ENCODE data around the gene AHNAK2.

DNA sequence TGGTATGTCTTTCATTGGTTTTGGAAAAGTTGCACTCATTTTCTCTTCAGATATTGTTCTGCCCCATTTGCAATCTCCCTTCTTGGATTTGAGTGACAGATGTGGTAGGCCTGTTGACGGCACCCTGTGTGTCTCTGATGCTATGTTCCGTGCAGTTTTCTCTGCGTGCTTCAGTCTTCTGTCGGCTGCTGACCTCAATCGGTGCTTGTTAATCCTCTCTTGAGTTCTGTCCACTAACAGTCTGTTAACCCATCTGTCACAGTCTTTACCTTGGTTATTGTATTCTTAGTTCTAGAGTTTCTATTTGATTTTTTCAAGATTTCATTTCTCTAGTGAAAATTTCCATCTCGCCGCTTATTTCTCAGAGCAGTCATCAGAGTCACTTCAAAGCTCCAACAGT, 74.2 kb downstream of the AHNAK2 start:
- TF ChIP-seq, protein P1, sequence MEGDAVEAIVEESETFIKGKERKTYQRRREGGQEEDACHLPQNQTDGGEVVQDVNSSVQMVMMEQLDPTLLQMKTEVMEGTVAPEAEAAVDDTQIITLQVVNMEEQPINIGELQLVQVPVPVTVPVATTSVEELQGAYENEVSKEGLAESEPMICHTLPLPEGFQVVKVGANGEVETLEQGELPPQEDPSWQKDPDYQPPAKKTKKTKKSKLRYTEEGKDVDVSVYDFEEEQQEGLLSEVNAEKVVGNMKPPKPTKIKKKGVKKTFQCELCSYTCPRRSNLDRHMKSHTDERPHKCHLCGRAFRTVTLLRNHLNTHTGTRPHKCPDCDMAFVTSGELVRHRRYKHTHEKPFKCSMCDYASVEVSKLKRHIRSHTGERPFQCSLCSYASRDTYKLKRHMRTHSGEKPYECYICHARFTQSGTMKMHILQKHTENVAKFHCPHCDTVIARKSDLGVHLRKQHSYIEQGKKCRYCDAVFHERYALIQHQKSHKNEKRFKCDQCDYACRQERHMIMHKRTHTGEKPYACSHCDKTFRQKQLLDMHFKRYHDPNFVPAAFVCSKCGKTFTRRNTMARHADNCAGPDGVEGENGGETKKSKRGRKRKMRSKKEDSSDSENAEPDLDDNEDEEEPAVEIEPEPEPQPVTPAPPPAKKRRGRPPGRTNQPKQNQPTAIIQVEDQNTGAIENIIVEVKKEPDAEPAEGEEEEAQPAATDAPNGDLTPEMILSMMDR (conservative IDR thresholded peaks at IDR 0.05 in 1 of 2, IDR thresholded peaks at IDR 0.05 in 1 of 2; ENCODE audit: extremely low read depth in 1 of 2, insufficient read depth in 1 of 2, low read depth in 1 of 2, low read length in 2 of 2) = no peak
- no peak for TF ChIP-seq EZH2 (IDR thresholded peaks at IDR 0.05; ENCODE audit: borderline replicate concordance, low read length)
